Vagina (tissue), 2 donors: ENCODE measurements around the gene CCDC88C. TPM values are rescaled to one million over a fixed set of nuclear protein-coding genes. Genes with fewer than 3 reads are reported as not detected.
A peak's percentile ranks its signal among the peaks of the same experiment; 100 is the strongest.

Source experiments
- DNase-seq, 2 donors: peaks; one replicate each; pipeline ENCODE4 v3.0.0-alpha.2; 2017; ENCODE audit errors: extremely low spot score in 2 of 2
- H3K27ac ChIP-seq: fragments of 200-600 bp; sonication (generic); one replicate; pipeline ENCODE4 v1.5.1; 2019
- H3K27me3 ChIP-seq: fragments of 200-600 bp; sonication (generic); one replicate; pipeline ENCODE4 v1.5.1; 2019
- H3K36me3 ChIP-seq, 2 donors: fragments of 200-600 bp; sonication (generic); one replicate each; pipeline ENCODE4 v1.5.1; 2017 to 2019
- H3K4me1 ChIP-seq: fragments of 200-600 bp; sonication (generic); one replicate; pipeline ENCODE4 v1.5.1; 2019
- H3K4me3 ChIP-seq, 2 donors: fragments of 200-600 bp; sonication (generic); 1 replicate in 1 of 2; 2 replicates in 1 of 2; pipeline ENCODE4 v1.5.1; 2016 to 2019
- H3K9me3 ChIP-seq: fragments of 200-600 bp; sonication (generic); one replicate; pipeline ENCODE4 v1.5.1; 2019
- CTCF ChIP-seq, 3 experiments: fragments of 450-650 bp in 2 of 3; fragments of 200-600 bp in 1 of 3; sonication (generic) in 1 of 3; IDR thresholded peaks; one replicate each; pipeline ENCODE4 v1.5.1; 2017 to 2019; ENCODE audit warnings: antibody characterized with exemption in 3 of 3, mild to moderate bottlenecking in 2 of 3, moderate library complexity in 2 of 3
- POLR2A ChIP-seq, 2 donors: fragments of 450-650 bp; IDR thresholded peaks; one replicate each; pipeline ENCODE4 v1.6.1; 2017; ENCODE audit warnings: antibody characterized with exemption in 2 of 2, mild to moderate bottlenecking in 2 of 2, moderate library complexity in 2 of 2
- POLR2AphosphoS5 ChIP-seq, 2 donors: sonication (generic); formaldehyde crosslinking; IDR thresholded peaks; one replicate each; pipeline ENCODE4 v1.9.0; 2017; ENCODE audit warnings: antibody characterized with exemption in 2 of 2, mild to moderate bottlenecking in 2 of 2, low read depth in 1 of 2; ENCODE audit not compliant: insufficient read depth in 1 of 2
- intact Hi-C: fragments of 100-400 bp; cut with DNase I; formaldehyde crosslinking; loops from one replicate; pipeline ENCODE4 v1.15.1; 2023
- total RNA-seq: library from RNA; depleted of rRNA; stranded (reverse); fragments of >200 nt; gene quantifications from one replicate; pipeline ENCODE4 v1.2.3, GENCODE V29; 2016

CCDC88C gene
- total RNA-seq, 1 donor from 2014 or later, result 42.2 TPM

GRCh38 chr14:91257328-91258010, 160.2 kb downstream of the CCDC88C start:
- DNase-seq, result no peak
- H3K9me3 ChIP-seq, result no peaks in the 10 kb centered on the region
- TF ChIP-seq CTCF (IDR thresholded peaks at IDR 0.05), result no peak
- TF ChIP-seq POLR2AphosphoS5 (IDR thresholded peaks at IDR 0.05; ENCODE audit: insufficient read depth in 1 of 2, low read depth in 1 of 2), result no peak
- no peak for TF ChIP-seq POLR2A (IDR thresholded peaks at IDR 0.05)
- H3K4me3 ChIP-seq, result no peak overlapping the region
- peaks cover 26% of the 10 kb centered on the region for H3K4me1 ChIP-seq
- H3K27ac ChIP-seq, result no peak overlapping the region
- H3K27me3 ChIP-seq, result no peaks in the 10 kb centered on the region
- no peaks in the 10 kb centered on the region for H3K36me3 ChIP-seq
- intact Hi-C loops, result no loop called here

- Histone ChIP-seq H3K27ac (no peak overlapping the region), H3K4me1 (peaks cover 26% of the 10 kb centered on the region), H3K27me3 (no peaks in the 10 kb centered on the region), H3K36me3 (no peaks in the 10 kb centered on the region), H3K9me3 (no peaks in the 10 kb centered on the region), H3K4me3 (no peak overlapping the region)
- intact Hi-C loops, result no loop called here
- TF ChIP-seq POLR2AphosphoS5 (IDR thresholded peaks at IDR 0.05; ENCODE audit: insufficient read depth in 1 of 2, low read depth in 1 of 2), result no peak
- no peak for TF ChIP-seq CTCF (IDR thresholded peaks at IDR 0.05)
- TF ChIP-seq POLR2A (IDR thresholded peaks at IDR 0.05), result no peak
- no peak for DNase-seq
Measured at GRCh38 chr14:91256661-91257060, 161.0 kb downstream of the CCDC88C start.

- Histone ChIP-seq H3K27me3 (no peaks in the 10 kb centered on the region), H3K36me3 (no peaks in the 10 kb centered on the region), H3K27ac (no peak overlapping the region), H3K9me3 (no peaks in the 10 kb centered on the region), H3K4me3 (no peak overlapping the region), H3K4me1 (peaks cover 39% of the 10 kb centered on the region)
- intact Hi-C loops, result no loop called here
- TF ChIP-seq CTCF (IDR thresholded peaks at IDR 0.05) (no peak), POLR2A (IDR thresholded peaks at IDR 0.05) (no peak), POLR2AphosphoS5 (IDR thresholded peaks at IDR 0.05; ENCODE audit: insufficient read depth in 1 of 2, low read depth in 1 of 2) (no peak)
- DNase-seq, result no peak
Measured at GRCh38 chr14:91255026-91255695, 162.5 kb downstream of the CCDC88C start.

- H3K36me3 ChIP-seq, result no peaks in the 10 kb centered on the region
- no peak overlapping the region for H3K4me3 ChIP-seq
- no peaks in the 10 kb centered on the region for H3K27me3 ChIP-seq
- peaks cover 39% of the 10 kb centered on the region for H3K4me1 ChIP-seq
- no peak for DNase-seq
- intact Hi-C loops, result no loop called here
- no peak overlapping the region for H3K27ac ChIP-seq
- H3K9me3 ChIP-seq, result no peaks in the 10 kb centered on the region
- TF ChIP-seq POLR2A (IDR thresholded peaks at IDR 0.05), result no peak
- no peak for TF ChIP-seq CTCF (IDR thresholded peaks at IDR 0.05)
- no peak for TF ChIP-seq POLR2AphosphoS5 (IDR thresholded peaks at IDR 0.05; ENCODE audit: insufficient read depth in 1 of 2, low read depth in 1 of 2)
Measured at GRCh38 chr14:91254461-91254860, 163.2 kb downstream of the CCDC88C start.

GRCh38 chr14:91253795-91254323, 163.8 kb downstream of the CCDC88C start:
- no peak for DNase-seq
- H3K9me3 ChIP-seq, result no peaks in the 10 kb centered on the region

More at GRCh38 chr14:91253795-91254323, 163.8 kb downstream of the CCDC88C start:
- Histone ChIP-seq H3K4me3 (peak overlapping the region; percentile 55 to 68), H3K4me1 (peaks cover 39% of the 10 kb centered on the region), H3K27me3 (no peaks in the 10 kb centered on the region), H3K36me3 (no peaks in the 10 kb centered on the region), H3K27ac (peak overlapping the region; percentile 71)
- TF ChIP-seq CTCF (IDR thresholded peaks at IDR 0.05), result no peak
- TF ChIP-seq POLR2A (IDR thresholded peaks at IDR 0.05), result no peak
- TF ChIP-seq POLR2AphosphoS5 (IDR thresholded peaks at IDR 0.05; ENCODE audit: insufficient read depth in 1 of 2, low read depth in 1 of 2), result no peak
- intact Hi-C loops, result no loop called here
